Keratinocyte (primary cell): Measurements from ENCODE around the gene ADAMTS17.

Experiments used
- EZH2 ChIP-seq: IDR thresholded peaks from one replicate; pipeline ENCODE4 v1.6.1; 2012; ENCODE audit warnings: inconsistent platforms, mild to moderate bottlenecking, low read length, moderate library complexity
- TF ChIP-seq, protein P1 (sequence below), 3 experiments: IDR thresholded peaks in 1 of 3; conservative IDR thresholded peaks in 1 of 3; optimal IDR thresholded peaks in 1 of 3; 2 replicates in 2 of 3; 3 replicates in 1 of 3; pipeline versions ENCODE3 to v1.5.1; 2011; ENCODE audit warnings: low read length in 3 of 3, mild to moderate bottlenecking in 3 of 3, moderate library complexity in 2 of 3, control low read depth in 1 of 3, inconsistent platforms in 1 of 3; ENCODE audit not compliant: insufficient read depth in 2 of 3; ENCODE audit errors: extremely low read depth in 1 of 3

DNA sequence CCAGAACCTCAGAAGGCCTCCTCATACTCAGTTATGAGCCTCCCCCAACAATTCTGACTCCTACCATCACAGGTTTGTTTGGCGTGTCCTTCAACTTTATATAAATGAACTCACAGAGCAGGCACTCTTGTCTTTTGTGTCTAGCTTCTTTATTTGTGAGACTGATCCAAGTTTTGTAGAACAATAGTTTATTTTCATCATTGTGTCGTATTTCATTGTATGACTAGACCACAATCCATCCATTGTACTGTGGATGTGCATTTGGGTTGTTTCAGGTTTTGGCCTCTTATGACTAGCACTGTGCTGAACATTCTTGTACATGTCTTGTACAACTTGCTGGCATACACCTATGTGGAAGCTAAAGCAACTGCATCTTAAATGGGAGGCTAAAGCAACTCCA is 315.7 kb downstream of the ADAMTS17 start:
- TF ChIP-seq, protein P1, sequence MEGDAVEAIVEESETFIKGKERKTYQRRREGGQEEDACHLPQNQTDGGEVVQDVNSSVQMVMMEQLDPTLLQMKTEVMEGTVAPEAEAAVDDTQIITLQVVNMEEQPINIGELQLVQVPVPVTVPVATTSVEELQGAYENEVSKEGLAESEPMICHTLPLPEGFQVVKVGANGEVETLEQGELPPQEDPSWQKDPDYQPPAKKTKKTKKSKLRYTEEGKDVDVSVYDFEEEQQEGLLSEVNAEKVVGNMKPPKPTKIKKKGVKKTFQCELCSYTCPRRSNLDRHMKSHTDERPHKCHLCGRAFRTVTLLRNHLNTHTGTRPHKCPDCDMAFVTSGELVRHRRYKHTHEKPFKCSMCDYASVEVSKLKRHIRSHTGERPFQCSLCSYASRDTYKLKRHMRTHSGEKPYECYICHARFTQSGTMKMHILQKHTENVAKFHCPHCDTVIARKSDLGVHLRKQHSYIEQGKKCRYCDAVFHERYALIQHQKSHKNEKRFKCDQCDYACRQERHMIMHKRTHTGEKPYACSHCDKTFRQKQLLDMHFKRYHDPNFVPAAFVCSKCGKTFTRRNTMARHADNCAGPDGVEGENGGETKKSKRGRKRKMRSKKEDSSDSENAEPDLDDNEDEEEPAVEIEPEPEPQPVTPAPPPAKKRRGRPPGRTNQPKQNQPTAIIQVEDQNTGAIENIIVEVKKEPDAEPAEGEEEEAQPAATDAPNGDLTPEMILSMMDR (optimal IDR thresholded peaks at IDR 0.05 in 1 of 3, IDR thresholded peaks at IDR 0.05 in 1 of 3, conservative IDR thresholded peaks at IDR 0.05 in 1 of 3; ENCODE audit: extremely low read depth in 1 of 3, insufficient read depth in 2 of 3, low read length in 3 of 3), result no peak
- no peak for TF ChIP-seq EZH2
